Hematopoietic multipotent progenitor cell treated with erythropoietin and hydrocortisone succinate and interleukin-3 and kit ligand, for 17 days (in vitro differentiated cells): ENCODE data around the gene HABP4.

ENCODE experiments used
- DNase-seq: peaks from one replicate; pipeline ENCODE4 v3.0.0-alpha.2; 2015; ENCODE audit warnings: low spot score

HABP4 gene

DNA sequence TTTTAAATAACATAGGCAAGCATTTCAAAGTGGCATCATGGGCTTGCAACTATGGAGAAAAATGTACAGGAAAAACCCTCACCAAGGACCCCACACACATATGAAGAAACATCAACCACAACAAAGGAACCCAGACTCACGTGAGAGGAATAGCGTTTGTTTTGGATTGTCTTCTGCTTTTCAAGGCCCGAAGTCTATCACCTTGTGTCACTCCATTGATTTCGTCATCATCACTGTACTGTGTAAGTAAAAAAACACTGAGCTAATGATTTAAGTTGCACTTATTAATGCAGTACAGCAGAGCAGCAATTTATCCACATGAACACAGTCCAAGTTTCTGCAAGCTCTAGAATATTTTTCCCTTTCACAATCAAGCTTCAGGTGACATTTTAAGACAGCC lies 72.4 kb downstream of the HABP4 start:
- DNase-seq: no peak

DNA sequence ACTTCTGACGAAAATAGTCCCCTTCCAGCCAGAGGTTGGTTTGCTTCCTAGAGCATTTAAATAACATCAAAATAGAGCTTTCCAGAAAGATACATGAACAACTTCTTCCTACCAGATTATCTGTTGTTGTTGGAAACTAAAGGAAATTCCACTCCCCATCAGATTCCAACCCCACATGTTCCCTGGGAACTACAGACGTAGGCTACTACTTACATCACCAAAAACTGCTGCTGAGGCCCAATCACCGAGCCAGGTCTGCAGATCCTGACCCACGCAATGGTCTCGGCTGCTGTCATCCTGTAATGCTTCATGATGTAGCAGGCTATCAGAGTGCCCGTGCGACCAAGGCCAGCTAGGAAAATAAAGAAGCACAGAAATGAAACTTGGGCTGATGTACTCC lies 73.4 kb downstream of the HABP4 start:
- DNase-seq: no peak

DNA sequence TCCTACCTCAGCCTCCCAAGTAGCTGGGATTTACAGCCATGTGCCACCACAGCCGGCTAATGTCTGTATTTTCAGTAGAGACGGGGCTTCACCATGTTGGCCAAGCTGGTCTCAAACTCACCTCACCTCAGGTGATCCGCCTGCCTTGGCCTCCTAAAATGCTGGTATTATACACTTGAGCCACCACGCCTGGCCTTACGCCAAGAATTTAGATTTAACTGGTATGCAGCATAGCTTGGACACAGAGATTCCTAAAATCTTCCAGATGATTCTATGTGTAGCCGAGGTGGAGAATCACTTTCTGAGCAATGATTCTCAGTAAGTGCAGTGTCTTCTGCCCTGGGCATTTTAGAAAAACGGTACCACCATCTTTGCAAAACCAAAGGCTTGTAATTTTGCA lies 74.1 kb downstream of the HABP4 start:
- DNase-seq: no peak

DNA sequence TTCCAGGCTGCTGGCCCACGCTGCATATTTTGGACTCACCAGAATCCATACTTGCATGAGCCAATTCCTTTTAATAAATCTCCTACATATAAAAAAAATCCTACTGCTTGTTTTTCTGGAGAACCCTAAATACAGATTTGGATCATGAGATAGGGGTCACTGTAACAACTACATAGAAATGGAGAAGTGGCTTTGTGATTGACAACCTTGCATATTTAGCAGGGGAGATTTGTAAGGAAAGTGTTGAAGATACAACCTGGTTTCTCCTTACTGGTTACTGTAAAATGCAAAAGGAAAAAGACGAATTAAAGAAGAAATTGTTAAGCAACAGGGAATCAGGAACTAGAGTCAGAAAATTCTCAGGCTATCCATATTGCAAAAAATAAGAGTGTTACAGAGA lies 74.8 kb downstream of the HABP4 start:
- no peak for DNase-seq

DNA sequence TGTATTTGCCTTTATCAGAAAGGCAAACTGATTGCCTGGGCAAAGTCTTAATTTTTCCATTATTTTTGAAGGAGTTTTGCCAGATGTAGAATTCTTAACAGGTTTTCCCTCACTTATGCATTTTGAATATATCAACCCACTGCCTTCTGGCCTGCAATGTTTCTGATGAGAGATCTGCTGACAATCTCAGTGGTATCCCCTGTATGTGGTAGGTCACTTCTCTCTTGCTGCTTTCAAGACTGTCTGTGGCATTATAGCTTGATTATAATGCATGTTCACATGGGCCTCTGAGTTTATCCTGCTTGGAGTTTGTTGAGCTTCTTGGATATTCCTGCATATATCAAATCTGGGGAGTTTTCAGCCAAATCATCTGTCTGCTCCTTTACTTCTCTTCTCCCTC lies 82.2 kb downstream of the HABP4 start:
- DNase-seq: no peak

DNA sequence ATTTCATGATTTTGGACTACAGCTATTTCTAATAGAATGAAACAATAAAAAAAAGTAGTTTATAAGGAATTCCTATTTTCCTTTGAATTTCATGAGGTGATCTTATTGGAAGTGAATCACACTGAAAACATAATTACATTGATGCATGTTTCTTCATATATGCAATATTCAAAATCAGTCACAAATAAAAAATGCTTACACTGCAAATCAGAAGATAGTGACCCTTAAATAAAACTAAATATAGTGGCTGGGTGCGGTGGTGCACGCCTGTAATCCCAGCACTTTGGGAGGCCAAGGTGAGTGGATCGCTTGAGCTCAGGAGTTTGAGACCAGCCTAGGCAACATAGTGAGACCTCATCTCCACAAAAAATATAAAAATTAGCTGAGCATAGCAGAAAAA lies 90.1 kb downstream of the HABP4 start:
- no peak for DNase-seq
